Memory B cell (primary cell): ENCODE data around the gene GAS7.
A peak's percentile ranks its signal among the peaks of the same experiment; 100 is the strongest.
"Not testable (repeated sequence)": the region's sequence is repeated elsewhere in the genome, so short reads cannot be mapped to it uniquely, and the experiment has no call there.

Source experiments
- ATAC-seq: fragments of 150-1000 bp; cut with Tn5 transposase; 2 replicates; pipeline ENCODE4 v1.10.0; 2021; ENCODE audit warnings: low read depth, mild to moderate bottlenecking, moderate library complexity
- DNase-seq, 2 donors: peaks; one replicate each; pipeline ENCODE4 v3.0.0; 2022; ENCODE audit warnings: low spot score in 2 of 2
- H3K27ac Mint-ChIP-seq: one replicate; pipeline ENCODE4 v1.8.0; 2022; ENCODE audit warnings: mild to moderate bottlenecking, moderate library complexity, mixed read lengths
- H3K27me3 Mint-ChIP-seq: one replicate; pipeline ENCODE4 v1.8.0; 2022; ENCODE audit warnings: mixed read lengths
- H3K36me3 Mint-ChIP-seq: one replicate; pipeline ENCODE4 v1.8.0; 2022; ENCODE audit warnings: mild to moderate bottlenecking, mixed read lengths
- H3K4me1 Mint-ChIP-seq: one replicate; pipeline ENCODE4 v1.8.0; 2022; ENCODE audit warnings: mixed read lengths
- H3K4me3 Mint-ChIP-seq: one replicate; pipeline ENCODE4 v1.8.0; 2022; ENCODE audit warnings: mild to moderate bottlenecking, moderate library complexity, mixed read lengths
- H3K9me3 Mint-ChIP-seq: one replicate; pipeline ENCODE4 v1.8.0; 2022; ENCODE audit warnings: mixed read lengths

Gene GAS7

GRCh38 chr17:10064536-10064935, 133.9 kb downstream of the GAS7 start:
- Mint-ChIP-seq H3K4me3 (no peak overlapping the region), H3K27ac (no peak overlapping the region), H3K4me1 (peaks cover 18% of the 10 kb centered on the region), H3K9me3 (peaks cover 7% of the 10 kb centered on the region), H3K27me3 (peaks cover 2% of the 10 kb centered on the region), H3K36me3 (no peaks in the 10 kb centered on the region)
- no peak for DNase-seq
- ATAC-seq = no peak

- Mint-ChIP-seq H3K4me1 (peaks cover 21% of the 10 kb centered on the region), H3K27me3 (peaks cover 4% of the 10 kb centered on the region), H3K27ac (peak overlapping the region; percentile 54), H3K4me3 (peak overlapping the region; percentile 55), H3K9me3 (peaks cover 7% of the 10 kb centered on the region), H3K36me3 (no peaks in the 10 kb centered on the region)
- DNase-seq = no peak
- peak; percentile 11 for ATAC-seq
Measured at GRCh38 chr17:10063730-10064241, 134.6 kb downstream of the GAS7 start.

GRCh38 chr17:10062691-10063385, 135.6 kb downstream of the GAS7 start:
- peak overlapping the region; percentile 40 for H3K27ac Mint-ChIP-seq
- H3K4me3 Mint-ChIP-seq = peak overlapping the region; percentile 15
- no peak for DNase-seq
- H3K4me1 Mint-ChIP-seq = peaks cover 21% of the 10 kb centered on the region
- peaks cover 7% of the 10 kb centered on the region for H3K9me3 Mint-ChIP-seq
- no peaks in the 10 kb centered on the region for H3K36me3 Mint-ChIP-seq
- H3K27me3 Mint-ChIP-seq = peaks cover 4% of the 10 kb centered on the region
- peak; percentile 51 for ATAC-seq

- Mint-ChIP-seq H3K4me3 (no peak overlapping the region), H3K9me3 (peaks cover 7% of the 10 kb centered on the region), H3K4me1 (peaks cover 21% of the 10 kb centered on the region), H3K36me3 (no peaks in the 10 kb centered on the region), H3K27ac (peak overlapping the region; percentile 74), H3K27me3 (peaks cover 4% of the 10 kb centered on the region)
- ATAC-seq = no peak
- DNase-seq = no peak
Measured at GRCh38 chr17:10061111-10061845, 137.1 kb downstream of the GAS7 start.

GRCh38 chr17:10060526-10060925, 137.9 kb downstream of the GAS7 start:
- peaks cover 21% of the 10 kb centered on the region for H3K4me1 Mint-ChIP-seq
- H3K27me3 Mint-ChIP-seq = peaks cover 4% of the 10 kb centered on the region
- DNase-seq (no peak), ATAC-seq (no peak)
- H3K27ac Mint-ChIP-seq = no peak overlapping the region
- peaks cover 3% of the 10 kb centered on the region for H3K9me3 Mint-ChIP-seq
- H3K4me3 Mint-ChIP-seq = no peak overlapping the region
- H3K36me3 Mint-ChIP-seq = no peaks in the 10 kb centered on the region

GRCh38 chr17:10059684-10060211, 138.7 kb downstream of the GAS7 start:
- DNase-seq (peak; percentile 28 to 31), ATAC-seq (peak; percentile 80)
- peak overlapping the region; percentile 16 for H3K4me3 Mint-ChIP-seq

GRCh38 chr17:10058921-10059683, 139.3 kb downstream of the GAS7 start:
- ATAC-seq (peak; percentile 23), DNase-seq (no peak)
- no peak overlapping the region for H3K4me3 Mint-ChIP-seq
- peaks cover 4% of the 10 kb centered on the region for H3K27me3 Mint-ChIP-seq
- no peaks in the 10 kb centered on the region for H3K9me3 Mint-ChIP-seq
- H3K36me3 Mint-ChIP-seq = peaks cover 2% of the 10 kb centered on the region
- H3K27ac Mint-ChIP-seq = peak overlapping the region; percentile 86
- peaks cover 21% of the 10 kb centered on the region for H3K4me1 Mint-ChIP-seq

More at GRCh38 chr17:10059684-10060211, 138.7 kb downstream of the GAS7 start:
- peak overlapping the region; percentile 86 for H3K27ac Mint-ChIP-seq
- H3K27me3 Mint-ChIP-seq = peaks cover 4% of the 10 kb centered on the region
- peaks cover 21% of the 10 kb centered on the region for H3K4me1 Mint-ChIP-seq
- peaks cover 3% of the 10 kb centered on the region for H3K9me3 Mint-ChIP-seq
- peaks cover 2% of the 10 kb centered on the region for H3K36me3 Mint-ChIP-seq

GRCh38 chr17:10057466-10057865, 140.9 kb downstream of the GAS7 start:
- not testable (repeated sequence) for DNase-seq, ATAC-seq, H3K4me1 Mint-ChIP-seq, H3K27me3 Mint-ChIP-seq, H3K9me3 Mint-ChIP-seq, H3K36me3 Mint-ChIP-seq, H3K27ac Mint-ChIP-seq, H3K4me3 Mint-ChIP-seq

- H3K4me3 Mint-ChIP-seq = no peak overlapping the region
- H3K27me3 Mint-ChIP-seq = peaks cover 5% of the 10 kb centered on the region
- no peaks in the 10 kb centered on the region for H3K9me3 Mint-ChIP-seq
- ATAC-seq (no peak), DNase-seq (no peak)
- H3K27ac Mint-ChIP-seq = no peak overlapping the region
- peaks cover 8% of the 10 kb centered on the region for H3K4me1 Mint-ChIP-seq
- H3K36me3 Mint-ChIP-seq = peaks cover 2% of the 10 kb centered on the region
Measured at GRCh38 chr17:10055262-10055975, 143.0 kb downstream of the GAS7 start.

GRCh38 chr17:10053782-10054540, 144.4 kb downstream of the GAS7 start:
- Mint-ChIP-seq H3K4me3 (no peak overlapping the region), H3K36me3 (peaks cover 2% of the 10 kb centered on the region), H3K4me1 (no peaks in the 10 kb centered on the region), H3K9me3 (no peaks in the 10 kb centered on the region), H3K27ac (no peak overlapping the region), H3K27me3 (peaks cover 4% of the 10 kb centered on the region)
- DNase-seq (no peak), ATAC-seq (no peak)

- Mint-ChIP-seq H3K4me3 (no peak overlapping the region), H3K4me1 (peaks cover 3% of the 10 kb centered on the region)
Measured at GRCh38 chr17:10052106-10052813, 146.1 kb downstream of the GAS7 start.

GRCh38 chr17:10051112-10051511, 147.3 kb downstream of the GAS7 start:
- Mint-ChIP-seq H3K9me3 (no peaks in the 10 kb centered on the region), H3K4me1 (peaks cover 9% of the 10 kb centered on the region), H3K27ac (no peak overlapping the region), H3K27me3 (peaks cover 4% of the 10 kb centered on the region), H3K4me3 (no peak overlapping the region), H3K36me3 (peaks cover 2% of the 10 kb centered on the region)
- ATAC-seq (no peak), DNase-seq (no peak)

More at GRCh38 chr17:10052106-10052813, 146.1 kb downstream of the GAS7 start:
- ATAC-seq = peak; percentile 88
- peaks cover 3% of the 10 kb centered on the region for H3K27me3 Mint-ChIP-seq
- DNase-seq = no peak
- H3K27ac Mint-ChIP-seq = peak overlapping the region; percentile 11
- H3K36me3 Mint-ChIP-seq = peaks cover 2% of the 10 kb centered on the region
- no peaks in the 10 kb centered on the region for H3K9me3 Mint-ChIP-seq
